ENCODE data around the gene C20orf96. TPM values are rescaled to one million over a fixed set of nuclear protein-coding genes. Genes with fewer than 3 reads are reported as not detected.

Gene C20orf96
- total and polyA plus RNA-seq, 2 experiments from 2014 or later = 14.6 to 36.3 TPM

DNA sequence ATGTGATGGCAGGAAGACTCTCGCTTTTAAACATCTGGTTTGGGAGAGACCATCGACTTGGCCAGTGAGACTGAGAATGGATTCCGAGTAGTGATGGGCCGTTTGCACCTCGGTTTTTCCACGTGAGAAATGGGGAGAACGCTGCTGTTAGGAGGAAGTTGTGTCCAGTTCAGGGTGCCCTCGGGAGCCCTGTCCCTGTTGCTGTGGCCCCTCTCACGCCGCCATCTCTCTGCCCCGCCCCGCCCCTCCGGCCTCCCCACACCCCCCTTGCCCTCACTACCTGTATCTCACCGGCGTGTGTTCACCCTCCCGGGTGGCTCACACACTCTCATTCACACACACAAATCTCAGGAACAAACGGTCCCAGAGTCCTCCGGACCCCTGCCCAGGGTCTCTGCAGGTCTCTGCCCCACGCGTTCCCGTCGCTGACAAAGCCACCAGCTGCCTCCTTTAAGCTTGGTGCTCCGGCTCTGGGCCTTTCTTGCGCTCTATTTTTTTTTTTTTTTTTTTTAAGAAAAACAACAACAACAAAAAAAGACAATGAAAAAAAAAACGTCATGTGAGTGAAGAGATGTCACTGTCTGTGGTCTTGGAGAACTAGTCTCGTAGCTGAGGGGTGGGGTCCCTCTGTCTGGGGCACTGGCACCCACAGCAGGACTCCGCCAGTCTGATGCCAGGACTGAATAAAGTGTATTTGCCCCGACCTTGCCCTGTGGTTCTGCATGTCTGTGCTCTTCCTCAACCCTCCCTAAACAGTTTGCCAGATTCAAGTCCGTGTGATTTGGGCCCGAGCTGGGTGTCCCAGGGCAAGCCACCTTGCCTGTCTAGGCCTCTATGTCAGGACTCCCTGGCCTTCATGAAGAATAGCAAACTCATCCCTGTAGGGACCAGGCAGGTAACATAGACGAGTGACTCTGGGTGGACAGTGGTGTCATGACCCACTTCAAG, 37.8 kb upstream of the C20orf96 start:
- DNase-seq (ENCODE audit: low spot score) (no peak), ATAC-seq (no peak)
- Histone ChIP-seq H3K27ac (ENCODE audit: low read depth) (no peak overlapping the region), H3K36me3 (ENCODE audit: insufficient read depth) (no peaks in the 10 kb centered on the region), H2AFZ (no peak overlapping the region), H3K27me3 (ENCODE audit: insufficient read depth) (no peaks in the 10 kb centered on the region), H3K4me2 (peak overlapping the region; percentile 100), H3K79me2 (replicated peaks; ENCODE audit: insufficient read depth) (peaks cover 37% of the 10 kb centered on the region), H4K20me1 (replicated peaks; ENCODE audit: insufficient read depth) (peaks cover 31% of the 10 kb centered on the region), H3K4me3 (peak overlapping the region; percentile 91), H3F3A (replicated peaks; ENCODE audit: low read depth) (peaks cover 20% of the 10 kb centered on the region), H3K4me1 (ENCODE audit: insufficient read depth) (peaks cover 34% of the 10 kb centered on the region), H3K9me2 (ENCODE audit: insufficient read depth) (no peaks in the 10 kb centered on the region)
- H3K4me1 Mint-ChIP-seq = peaks cover 36% of the 10 kb centered on the region
- TF ChIP-seq ZNF462 (CRISPR knock-in tag; IDR thresholded peaks at IDR 0.05) = no peak
- no peak for TF ChIP-seq CREB1 (CRISPR knock-in tag; IDR thresholded peaks at IDR 0.05; ENCODE audit: low read depth)
- peaks cover 32% of the 10 kb centered on the region for H3K36me3 Mint-ChIP-seq (ENCODE audit: low read depth)
- H3K27ac Mint-ChIP-seq = no peak overlapping the region; the same call in 1 of the 2 replicates
- H3K9me3 Mint-ChIP-seq = no peaks in the 10 kb centered on the region
- peak overlapping the region; percentile 90 for H3K4me3 Mint-ChIP-seq
- H3K27me3 Mint-ChIP-seq (ENCODE audit: insufficient read depth, low read depth, poor library complexity) = peaks cover 5% of the 10 kb centered on the region
